Measurements from ENCODE around the gene SHANK2.

- no peak for TF ChIP-seq CTCF (conservative IDR thresholded peaks at IDR 0.05; ENCODE audit: low read depth, low read length)
- no peak for TF ChIP-seq EZH2 (IDR thresholded peaks at IDR 0.05; ENCODE audit: borderline replicate concordance, low read depth, low read length, poor library complexity, severe bottlenecking)
These were observed 4.7 kb downstream of the SHANK2 start for GRCh38 chr11:71247551-71248250.
